HG02970 (cell line): ENCODE results near the gene XIRP1.

ENCODE experiments used
- ATAC-seq: cut with Tn5 transposase; IDR thresholded peaks from one replicate; pipeline ENCODE4 v1.9.1; 2021; ENCODE audit warnings: mild to moderate bottlenecking, moderate library complexity, moderate number of reproducible peaks; ENCODE audit not compliant: unreplicated experiment, low FRiP score

XIRP1 gene

DNA sequence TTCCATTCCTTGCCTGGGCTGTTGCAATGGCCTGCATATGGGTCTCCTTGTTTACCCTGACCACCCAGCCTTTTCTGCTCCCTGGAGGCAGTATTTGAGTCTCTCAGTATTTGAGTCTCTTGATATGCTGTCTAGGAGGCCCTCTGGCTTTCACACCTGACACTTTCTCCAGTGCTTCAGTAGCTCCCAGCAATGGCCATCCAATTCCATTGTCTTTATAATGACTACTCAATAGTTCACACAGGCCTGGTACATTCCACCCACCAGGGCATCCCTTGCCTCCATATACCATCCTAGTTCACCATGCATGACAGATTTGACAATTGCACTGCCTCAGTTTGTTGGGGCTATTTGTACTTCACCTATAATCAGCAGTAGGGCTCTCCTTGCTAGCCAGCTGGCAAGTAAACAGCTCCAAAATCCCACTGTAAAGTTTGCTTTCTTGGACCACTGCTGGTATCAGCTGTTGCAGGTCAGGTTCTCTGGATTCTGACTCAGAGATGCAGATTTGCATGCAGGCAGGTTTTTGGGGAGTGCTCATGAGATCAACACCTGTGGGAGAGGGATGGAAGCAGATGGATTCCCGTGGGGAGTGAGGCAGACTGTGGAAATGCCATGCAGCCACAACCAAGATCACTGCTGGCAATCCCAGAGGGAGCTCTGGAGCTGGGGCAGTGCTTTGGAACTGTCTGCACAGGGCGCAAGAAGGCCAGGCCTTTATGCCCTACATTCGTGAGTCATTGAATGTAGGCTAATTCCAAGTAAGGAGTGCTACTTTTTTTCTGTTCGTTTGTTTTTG is 19.1 kb upstream of the XIRP1 start:
- no peak for ATAC-seq

DNA sequence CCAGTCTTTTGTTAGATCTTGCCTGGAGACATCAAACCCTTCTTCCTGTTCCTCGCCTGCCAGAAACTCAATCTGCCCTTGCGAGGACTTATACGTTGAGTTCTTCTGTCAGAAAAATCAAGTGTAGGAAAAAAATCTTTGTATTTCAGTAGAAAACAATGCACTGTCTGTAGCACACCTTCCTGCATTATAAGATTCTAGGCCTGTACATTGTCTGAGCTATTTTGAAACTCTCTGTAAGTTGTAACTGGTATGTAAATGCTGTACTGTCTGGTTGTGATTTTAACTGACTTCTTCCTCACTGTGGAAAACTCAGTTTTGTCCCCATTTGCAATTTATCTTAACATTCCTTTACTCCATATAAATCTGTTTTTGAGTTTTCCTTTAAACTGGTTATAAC is 17.7 kb upstream of the XIRP1 start:
- ATAC-seq: no peak

DNA sequence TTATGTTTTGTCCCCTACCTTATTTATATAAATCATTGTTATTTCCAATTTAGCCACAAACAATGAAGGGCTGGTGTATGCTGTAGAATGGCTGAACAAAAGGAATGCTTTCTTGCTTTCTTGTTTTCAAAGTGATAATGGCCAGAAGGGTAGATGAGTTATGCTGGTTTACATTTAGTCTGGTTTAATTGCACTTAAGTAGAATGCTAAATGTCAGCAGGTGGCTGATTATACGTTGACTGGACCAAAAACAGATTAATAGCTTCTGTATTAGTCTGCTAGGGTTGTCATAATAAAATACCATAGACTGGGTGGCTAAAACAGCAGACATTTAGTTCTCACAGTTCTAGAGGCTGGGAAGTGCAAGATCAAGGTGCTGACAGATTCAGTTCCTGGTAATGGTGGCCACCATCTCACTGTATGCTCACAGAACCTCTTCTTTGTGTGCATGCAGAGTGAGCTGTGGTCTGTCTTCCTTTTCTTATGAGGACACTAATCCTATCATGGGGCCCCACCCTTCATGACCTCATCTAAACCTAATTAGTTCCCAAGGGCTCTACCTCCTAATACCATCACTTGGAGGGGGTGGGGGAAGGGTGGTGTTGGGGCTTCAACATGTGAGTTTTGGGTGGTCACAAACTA is 17.1 kb upstream of the XIRP1 start:
- no peak for ATAC-seq

DNA sequence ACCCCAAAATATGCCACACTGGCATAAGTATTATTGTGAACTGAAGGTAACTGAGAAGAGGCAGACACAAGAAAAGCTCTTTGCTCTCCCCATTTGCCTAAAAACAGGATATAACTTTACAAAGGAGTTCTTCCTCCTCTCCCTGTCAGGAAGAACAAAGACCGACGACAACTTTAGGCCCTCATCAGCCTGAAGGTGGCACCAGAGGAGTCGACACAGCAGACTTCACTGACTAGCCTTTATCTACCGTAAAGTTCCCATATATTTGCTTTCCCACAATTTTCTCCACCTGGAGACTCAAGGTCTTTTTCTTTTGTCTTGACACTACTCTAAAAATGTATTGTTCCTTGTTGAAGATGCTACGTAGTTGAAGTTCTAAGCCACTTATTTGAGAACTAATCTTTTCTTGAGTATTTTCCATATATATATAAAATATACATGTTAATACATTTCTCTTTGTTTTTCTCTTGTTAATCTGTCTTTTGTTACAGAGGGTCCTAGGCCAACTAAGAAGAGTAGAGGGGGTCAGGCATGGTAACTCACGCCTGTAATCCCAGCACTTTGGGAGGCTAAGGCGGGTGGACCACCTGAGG is 16.2 kb upstream of the XIRP1 start:
- no peak for ATAC-seq

DNA sequence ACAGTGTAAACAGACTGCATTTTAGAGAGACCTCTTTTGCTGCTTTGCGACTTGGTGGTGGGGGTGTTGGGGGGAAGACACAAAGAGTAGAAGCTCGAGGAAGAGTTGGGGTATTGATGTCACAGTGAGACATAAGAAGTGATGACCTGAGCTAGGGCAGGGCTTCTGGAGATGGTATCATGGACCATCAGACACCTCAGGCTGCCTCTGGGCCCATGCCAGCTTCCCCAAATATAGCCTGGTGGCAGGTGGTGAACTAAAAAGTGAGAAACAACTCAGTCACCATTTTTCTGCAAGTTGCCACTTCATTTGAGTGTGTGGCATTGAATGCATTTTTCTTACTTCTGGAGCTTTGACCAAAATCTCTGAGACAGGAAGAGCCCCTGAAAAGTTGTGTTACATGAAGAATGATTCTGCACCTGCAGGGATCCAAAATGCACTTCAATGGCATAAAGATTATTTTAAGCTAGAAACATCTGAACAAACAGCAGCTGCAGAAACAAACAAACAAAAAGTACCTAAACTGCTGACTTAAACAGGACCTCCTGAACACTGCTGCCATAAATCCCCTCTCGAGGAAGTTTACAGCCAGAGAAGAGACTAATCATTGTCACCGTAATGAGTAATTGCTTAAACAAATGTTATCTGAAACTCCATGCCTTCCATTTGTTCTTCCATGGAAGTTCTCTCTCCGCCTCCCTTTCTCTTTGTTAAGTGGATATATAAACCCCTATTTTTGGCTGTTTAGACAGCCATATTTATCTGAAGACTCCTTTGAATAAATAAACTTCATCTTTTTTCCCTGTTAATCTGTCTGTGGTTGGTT is 15.2 kb upstream of the XIRP1 start:
- no peak for ATAC-seq

DNA sequence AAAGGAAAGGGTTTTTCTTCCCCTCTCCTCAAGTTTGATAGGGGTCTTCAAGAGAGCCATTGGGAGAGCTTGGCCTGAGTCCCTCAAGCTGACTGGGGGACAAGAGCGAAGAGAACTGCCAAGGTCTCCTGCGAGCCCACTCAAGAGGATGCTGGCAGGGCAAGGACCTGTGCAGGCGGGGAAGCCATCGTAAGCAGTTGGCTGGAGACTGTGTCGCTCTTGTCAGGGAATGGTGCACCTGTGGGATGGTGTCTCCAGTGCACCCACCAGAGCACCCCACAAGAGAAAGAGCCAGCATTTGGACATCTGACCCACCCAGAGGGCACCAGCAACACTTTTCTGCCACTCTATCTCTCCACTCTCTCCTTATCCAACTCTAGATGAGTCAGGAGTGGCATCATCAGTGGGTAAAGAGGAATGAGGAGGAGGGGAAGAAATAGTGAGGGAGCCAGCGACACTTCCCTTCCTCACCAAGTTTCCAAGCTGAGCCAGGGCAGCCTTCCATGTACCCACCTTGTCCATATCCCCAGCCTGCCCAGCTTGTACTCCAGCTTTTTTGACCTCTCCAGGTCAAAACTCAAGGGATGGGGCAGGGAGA is 13.6 kb upstream of the XIRP1 start:
- ATAC-seq: no peak

DNA sequence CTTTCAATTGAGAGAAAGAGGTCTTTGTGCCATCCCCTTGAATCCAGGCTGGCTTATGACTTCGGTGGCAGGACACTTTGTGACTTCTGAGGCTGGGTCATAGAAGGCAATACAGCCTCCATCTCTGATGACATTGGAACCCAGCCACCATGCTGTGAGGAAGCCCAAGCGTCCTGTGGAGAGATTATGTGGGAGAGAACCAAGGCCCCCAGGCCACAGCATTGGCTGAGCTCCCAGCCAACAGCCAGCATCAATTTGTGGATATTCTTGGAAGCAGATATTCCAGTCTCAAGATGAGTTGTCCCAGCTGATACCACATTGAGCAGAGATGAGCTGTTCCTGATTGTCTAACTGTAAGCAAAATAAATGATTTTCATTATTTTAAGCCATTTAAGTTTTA is 12.7 kb upstream of the XIRP1 start:
- no peak for ATAC-seq

DNA sequence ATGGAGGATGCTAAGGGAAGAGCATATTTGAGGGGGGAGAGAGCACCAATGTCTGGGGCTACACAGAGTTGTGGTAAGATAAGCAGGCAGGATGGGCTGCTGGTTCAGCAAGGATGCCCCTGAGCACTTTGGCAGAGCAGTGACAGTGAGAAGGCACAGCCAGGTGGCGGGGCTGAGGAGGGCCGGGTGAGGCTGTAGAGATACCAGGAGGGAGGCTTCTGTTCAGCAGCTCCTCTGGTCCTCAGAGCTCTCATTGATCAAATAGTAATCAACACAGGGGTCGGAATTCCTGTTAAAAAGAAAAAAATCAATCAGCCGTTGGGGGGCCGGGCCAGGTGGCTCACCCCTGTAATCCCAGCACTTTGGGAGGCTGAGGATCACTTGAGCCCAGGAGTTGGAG is 11.5 kb upstream of the XIRP1 start:
- no peak for ATAC-seq

DNA sequence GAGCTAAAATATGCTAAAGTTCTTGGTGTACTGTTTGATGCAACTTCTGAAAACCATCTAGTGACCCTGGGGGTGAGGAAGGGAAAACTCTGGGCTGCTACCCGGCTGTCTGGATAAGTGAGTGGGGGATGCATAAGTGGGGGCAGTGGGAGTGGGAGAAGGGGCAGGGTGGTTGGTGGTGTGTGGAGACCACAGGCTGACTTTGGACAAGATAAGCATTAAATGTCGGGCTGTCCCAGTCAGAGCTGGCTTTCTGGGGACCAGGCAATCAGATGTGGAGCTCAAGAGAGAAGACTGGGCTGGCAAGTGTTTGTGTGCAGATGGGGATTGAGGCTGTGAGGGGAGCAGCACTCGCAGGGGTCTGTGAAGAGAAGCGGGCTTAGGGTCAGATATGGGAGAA is 11.0 kb upstream of the XIRP1 start:
- ATAC-seq: no peak

DNA sequence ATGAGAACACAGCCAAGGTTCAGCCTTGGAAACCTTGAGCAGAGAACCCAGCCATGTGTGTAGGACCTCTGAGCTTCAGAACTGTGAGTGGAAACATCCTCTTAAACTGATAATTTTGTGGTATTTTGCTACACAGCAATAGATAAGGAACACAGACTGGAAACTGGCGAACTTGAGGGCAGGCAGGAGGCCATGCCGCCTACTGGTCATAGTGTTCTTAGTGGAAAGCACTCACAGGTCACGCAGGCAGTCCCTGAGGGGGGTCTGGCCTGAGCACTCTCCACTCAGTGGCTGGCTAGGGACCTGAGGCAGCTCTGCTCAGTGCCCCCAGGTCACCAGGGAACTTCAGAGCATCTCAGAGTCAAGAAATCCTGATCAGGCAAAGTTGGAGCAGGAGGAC is 9.7 kb upstream of the XIRP1 start:
- no peak for ATAC-seq

DNA sequence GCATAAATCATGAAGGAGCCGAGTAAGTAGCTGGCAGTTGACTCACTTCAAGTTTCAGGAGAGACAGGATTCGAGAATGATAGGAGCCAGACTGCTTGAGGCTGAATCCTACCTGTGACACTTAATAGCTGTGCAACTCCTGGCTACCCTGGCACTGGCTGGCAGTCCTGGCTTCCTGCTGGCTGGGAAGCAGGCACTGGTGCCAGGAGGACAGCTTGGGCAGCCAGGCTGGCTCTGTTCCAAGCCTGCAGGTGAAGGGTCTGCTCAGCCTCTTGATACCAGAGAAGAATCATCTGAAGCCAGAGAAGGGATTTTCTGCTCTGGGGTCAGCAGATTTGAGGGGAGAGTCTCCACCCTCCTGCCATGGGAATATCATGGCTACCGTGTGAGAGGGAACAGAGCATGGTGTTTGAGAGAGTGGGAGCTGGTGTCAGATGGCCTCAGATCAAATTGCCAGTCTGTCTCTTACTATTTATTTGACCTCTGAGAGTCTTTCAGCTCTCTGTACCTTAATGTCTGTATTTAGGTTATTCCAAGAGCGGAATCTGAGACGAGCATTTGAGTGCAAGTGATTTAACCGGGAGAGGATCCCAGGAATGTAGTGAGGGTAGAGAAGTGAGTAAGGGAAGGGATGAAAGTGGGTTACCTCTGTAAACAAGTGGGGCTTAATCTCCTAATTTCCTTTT is 4.4 kb upstream of the XIRP1 start:
- ATAC-seq: no peak

DNA sequence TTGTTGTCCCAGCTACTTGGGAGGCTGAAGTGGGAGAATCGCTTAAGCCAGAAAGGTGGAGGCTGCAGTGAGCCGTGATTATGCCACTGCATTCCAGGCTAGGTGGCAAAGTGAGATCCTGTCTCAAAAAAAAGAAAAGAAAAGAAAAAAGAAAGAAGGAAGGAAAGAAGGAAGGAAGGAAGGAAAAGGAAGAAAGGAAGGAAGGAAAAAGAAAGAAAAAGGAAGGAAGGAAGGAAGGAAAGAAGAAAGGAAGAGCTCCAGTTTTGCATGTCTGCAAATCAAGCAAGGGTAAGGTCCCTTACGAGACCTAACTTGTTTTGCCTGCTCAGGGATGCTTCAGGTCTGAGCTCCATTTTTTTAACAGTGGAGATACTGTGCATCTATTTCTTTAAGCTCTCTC is 3.6 kb upstream of the XIRP1 start:
- no peak for ATAC-seq

DNA sequence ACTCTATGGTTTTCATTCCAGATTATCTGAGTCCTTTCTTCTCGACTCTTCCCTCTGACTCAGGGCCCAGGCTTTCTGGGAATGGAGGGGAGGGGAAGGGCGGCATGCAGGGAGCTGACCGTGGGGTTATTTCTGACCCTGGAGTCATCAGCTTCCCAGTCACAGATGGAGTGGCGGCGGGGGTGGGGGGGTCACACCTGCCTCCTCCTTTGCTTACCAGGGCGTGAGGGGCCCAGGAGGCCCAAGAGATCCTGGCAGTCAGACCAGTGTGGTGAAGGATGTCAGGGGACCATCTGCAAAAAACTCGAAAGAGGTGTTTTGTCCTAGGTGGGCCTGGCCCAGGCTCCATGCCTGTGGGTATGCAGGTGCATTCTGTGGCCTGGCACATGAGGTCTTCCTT is 996 bp upstream of the XIRP1 start:
- ATAC-seq: no peak

DNA sequence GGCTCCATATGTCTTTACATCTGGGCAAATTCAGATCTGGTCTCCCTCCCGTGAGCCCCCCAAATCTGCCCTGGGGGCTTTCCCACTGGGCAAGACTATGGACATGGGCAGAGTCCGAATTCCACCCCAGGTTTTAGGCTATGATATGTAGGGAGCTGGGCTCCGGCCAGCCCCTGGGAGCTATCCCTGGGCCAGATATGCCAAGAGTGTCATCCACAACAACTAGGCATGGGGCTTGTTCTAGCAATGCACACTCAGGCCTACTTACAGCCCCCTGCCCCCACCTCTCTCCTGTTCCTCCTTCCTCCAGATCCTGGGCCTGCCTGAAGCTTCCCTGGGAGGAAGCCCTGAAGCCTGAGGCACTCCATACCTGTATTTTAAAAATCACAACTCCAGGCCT is 622 bp downstream of the XIRP1 start:
- ATAC-seq: no peak

DNA sequence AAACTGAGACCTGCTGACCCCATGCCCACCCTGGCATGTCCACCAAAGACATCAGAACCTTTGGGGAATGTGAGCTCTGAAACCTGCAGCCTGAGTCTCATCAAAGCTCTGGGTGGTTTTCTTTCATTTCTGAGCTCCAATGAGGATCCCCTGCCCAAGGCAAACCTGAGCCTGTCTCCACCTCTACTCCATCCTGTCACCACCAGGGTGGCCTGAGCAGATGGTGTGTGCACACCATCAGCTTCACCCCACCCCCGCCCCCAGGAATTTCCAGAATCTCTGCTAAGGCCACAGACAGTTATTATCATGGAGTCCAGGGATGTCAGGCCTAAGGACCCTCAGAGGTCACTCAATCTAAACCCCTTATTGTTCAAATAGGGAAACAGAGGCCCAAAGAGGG is 1.3 kb downstream of the XIRP1 start:
- ATAC-seq: no peak

DNA sequence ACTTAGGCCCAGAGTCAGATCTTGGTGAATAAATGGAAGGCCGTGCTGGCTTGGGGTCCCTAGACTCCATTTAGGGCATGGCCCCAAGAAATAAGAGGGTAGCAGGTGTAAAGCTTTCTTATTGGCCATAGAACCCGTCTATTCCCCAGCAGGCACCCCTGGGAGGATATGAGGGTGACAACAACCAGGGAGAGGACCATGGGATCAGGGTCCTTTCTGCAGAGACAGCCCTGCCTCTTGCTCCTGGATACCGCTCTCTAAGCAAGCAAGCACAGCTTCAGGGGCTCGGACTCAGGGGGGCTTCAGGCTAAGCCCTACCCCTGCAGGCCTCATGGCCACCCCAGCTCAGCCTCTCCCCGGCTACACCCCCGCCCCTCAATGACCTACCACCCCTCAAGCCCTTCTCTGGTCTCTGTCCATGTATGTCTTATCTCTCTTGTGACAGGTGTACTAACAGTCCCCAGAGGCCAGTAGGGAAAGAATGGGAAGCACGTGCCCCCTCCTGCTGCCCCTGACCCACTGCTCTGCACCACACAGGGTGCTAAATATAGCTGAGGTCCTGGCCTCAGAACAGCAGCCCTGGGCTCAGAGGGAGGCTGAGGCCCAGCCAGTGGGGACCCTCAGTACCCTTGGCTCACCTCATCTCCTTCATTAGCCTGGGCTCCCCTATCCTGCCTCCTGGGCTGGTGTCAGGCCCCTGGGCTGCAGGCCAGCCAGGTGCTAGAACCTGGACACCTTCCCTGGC is 1.9 kb downstream of the XIRP1 start:
- no peak for ATAC-seq

DNA sequence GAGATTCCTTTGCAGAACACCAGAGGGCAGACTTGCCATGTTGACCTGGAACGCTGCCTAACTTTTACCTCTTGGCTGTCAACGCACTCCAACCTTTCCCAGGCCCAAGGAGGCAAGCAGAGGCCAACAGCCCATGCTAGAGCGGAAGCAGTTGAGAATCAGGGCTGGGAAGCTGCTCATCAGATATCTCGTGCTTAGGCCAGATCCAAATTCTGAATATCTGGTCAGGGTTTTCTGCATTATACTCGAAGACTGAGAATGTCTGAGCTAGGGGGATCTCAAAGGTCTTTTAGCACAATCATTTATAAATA is 2.5 kb downstream of the XIRP1 start:
- no peak for ATAC-seq

DNA sequence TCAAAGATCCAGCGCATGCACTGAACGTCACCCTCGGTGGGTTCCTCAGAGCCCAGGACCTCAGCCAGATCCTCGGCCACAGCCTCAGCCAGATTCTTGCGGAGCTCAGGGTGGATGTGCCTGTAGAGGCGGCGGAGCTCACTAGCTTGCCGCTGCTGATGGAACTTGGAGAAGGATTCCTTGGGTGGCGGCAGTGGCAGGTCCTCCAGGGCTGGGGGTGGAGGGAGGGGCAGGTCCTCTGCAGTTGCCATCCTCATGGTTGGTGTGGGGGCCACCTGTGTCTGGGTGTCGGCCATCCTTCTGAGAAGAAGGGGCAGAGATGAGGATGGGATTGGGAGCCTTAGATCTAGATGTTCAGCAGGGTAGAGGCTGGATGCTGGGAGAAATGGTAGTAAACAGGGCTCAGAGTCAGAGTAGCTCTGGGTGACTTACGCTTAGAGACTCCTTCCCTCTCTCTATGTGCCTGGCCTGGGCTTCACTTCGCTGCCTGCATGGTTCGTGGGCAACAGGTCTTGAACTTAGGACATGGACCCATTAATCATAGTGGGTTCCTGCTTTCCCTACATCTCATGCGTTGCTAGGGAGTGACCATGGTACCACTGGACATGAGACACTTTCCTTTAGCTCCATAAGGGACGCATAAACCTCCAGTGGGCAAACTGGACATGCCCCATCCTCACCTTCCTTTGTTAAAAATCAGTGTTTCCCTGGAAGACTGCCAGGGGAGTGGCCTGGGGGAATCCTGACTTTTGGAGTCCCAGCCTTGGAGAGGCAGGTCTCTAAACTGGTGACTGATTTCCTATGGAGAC is 3.0 kb downstream of the XIRP1 start:
- no peak for ATAC-seq
